HG03457 (cell line): Measurements from ENCODE around the gene OR5L1.

ENCODE experiments used
- ATAC-seq: cut with Tn5 transposase; IDR thresholded peaks from one replicate; pipeline ENCODE4 v1.9.1; 2021; ENCODE audit warnings: moderate number of reproducible peaks; ENCODE audit not compliant: unreplicated experiment

OR5L1 gene

GRCh38 chr11:55811067-55811466 is at the start of gene OR5L1:
Gene OR5L1, plus strand, starts transcription at chr11:55811367. Its CDS starts 100 bp downstream, at chr11:55811467.
- ATAC-seq, result no peak

GRCh38 chr11:55773138-55773537 is 38.0 kb upstream of the OR5L1 start, which contains the start of gene OR5D13:
Gene OR5D13, plus strand, starts transcription at chr11:55773438. Its CDS starts 0 bp downstream, at chr11:55773438.
- ATAC-seq, result no peak

- ATAC-seq, result no peak
Observed at GRCh38 chr11:55791606-55792005, 19.6 kb upstream of the OR5L1 start.

GRCh38 chr11:55793321-55793720 is 17.8 kb upstream of the OR5L1 start:
- ATAC-seq, result no peak

- no peak for ATAC-seq
Observed at GRCh38 chr11:55795256-55795655, 15.9 kb upstream of the OR5L1 start, which contains the start of gene OR5D14. Gene OR5D14, plus strand, starts transcription at chr11:55795556. Its CDS starts 0 bp downstream, at chr11:55795556.

- ATAC-seq, result no peak
Observed at GRCh38 chr11:55806248-55806647, 4.9 kb upstream of the OR5L1 start.

- no peak for ATAC-seq
Observed at GRCh38 chr11:55819330-55819729, 8.2 kb downstream of the OR5L1 start, which contains the start of gene OR5D18. Gene OR5D18, plus strand, starts transcription at chr11:55819630. Its CDS starts 0 bp downstream, at chr11:55819630.

GRCh38 chr11:55826919-55827318 is 15.8 kb downstream of the OR5L1 start, which contains the start of gene OR5L2:
Gene OR5L2, plus strand, starts transcription at chr11:55827219. Its CDS starts 0 bp downstream, at chr11:55827219.
- no peak for ATAC-seq

- no peak for ATAC-seq
Observed at GRCh38 chr11:55838452-55838851, 27.3 kb downstream of the OR5L1 start, which contains the start of gene OR5D16. Gene OR5D16, plus strand, starts transcription at chr11:55838752. Its CDS starts 0 bp downstream, at chr11:55838752.

- no peak for ATAC-seq
Observed at GRCh38 chr11:55847453-55847852, 36.3 kb downstream of the OR5L1 start.

GRCh38 chr11:55849037-55849436 is 37.9 kb downstream of the OR5L1 start:
- no peak for ATAC-seq

- ATAC-seq, result no peak
Observed at GRCh38 chr11:55852141-55852540, 41.0 kb downstream of the OR5L1 start.

- ATAC-seq, result no peak
Observed at GRCh38 chr11:55854704-55855103, 43.5 kb downstream of the OR5L1 start.
